Measurements from ENCODE around the gene BOD1L2. TPM values are rescaled to one million over a fixed set of nuclear protein-coding genes. Genes with fewer than 3 reads are reported as not detected.

Gene BOD1L2
- total and polyA plus RNA-seq, 2 donors (not counting 3 experiments of a cell fraction or from before 2014, with no cell fraction given): not detected

DNA sequence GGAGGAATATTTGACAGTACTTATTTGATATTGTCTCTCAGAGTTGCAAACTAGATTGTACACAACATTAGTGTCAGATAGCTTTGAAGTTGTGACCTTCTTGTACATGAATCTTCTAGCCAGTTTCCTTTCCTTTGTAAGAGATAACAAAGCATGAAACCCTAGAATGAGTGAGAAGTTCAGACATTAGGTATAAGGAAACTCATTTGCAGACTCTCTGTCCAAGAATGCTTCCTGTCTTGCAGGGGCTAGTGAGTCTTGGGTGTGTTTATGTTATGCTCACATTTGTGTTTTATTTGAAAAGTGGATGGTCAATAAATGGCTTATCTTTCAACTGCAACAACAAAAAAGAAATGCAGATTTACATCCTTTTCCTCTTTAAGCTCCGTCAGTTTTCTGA, 1.4 kb downstream of the BOD1L2 start:
- Histone ChIP-seq H3K27me3 (ENCODE audit: control insufficient read depth in 2 of 2, insufficient read depth in 2 of 2, low read length in 2 of 2) (no peaks in the 10 kb centered on the region), H3K79me2 (ENCODE audit: control insufficient read depth, insufficient read depth, low read length) (no peaks in the 10 kb centered on the region), H3K9me3 (replicated peaks; ENCODE audit: control insufficient read depth, insufficient read depth, low read length) (no peaks in the 10 kb centered on the region), H3K36me3 (ENCODE audit: control insufficient read depth in 2 of 2, extremely low read depth in 1 of 2, insufficient read depth in 2 of 2, low read length in 2 of 2) (no peaks in the 10 kb centered on the region), H3K9me1 (replicated peaks; ENCODE audit: control insufficient read depth, extremely low read depth, insufficient read depth, low read length) (no peaks in the 10 kb centered on the region), H3K27ac (ENCODE audit: insufficient read depth, low read depth, low read length) (no peak overlapping the region), H3K4me3 (replicated peaks in 1 of 3; ENCODE audit: insufficient read depth in 1 of 3, low read depth in 1 of 3, low read length in 3 of 3) (no peak overlapping the region), H4K20me1 (replicated peaks; ENCODE audit: control insufficient read depth, extremely low read depth, insufficient read depth, low read length) (no peaks in the 10 kb centered on the region), H2AFZ (ENCODE audit: low read depth, low read length) (no peak overlapping the region), H3K4me1 (ENCODE audit: control insufficient read depth, extremely low read depth, insufficient read depth, low read length) (no peaks in the 10 kb centered on the region), H3K9ac (replicated peaks; ENCODE audit: extremely low read depth, insufficient read depth, low read length) (no peak overlapping the region), H3K4me2 (ENCODE audit: insufficient read depth, low read length) (no peak overlapping the region)
- TF ChIP-seq CTCF (IDR thresholded peaks at IDR 0.05; ENCODE audit: extremely low read depth in 1 of 2, insufficient read depth in 1 of 2, low read depth in 1 of 2, low read length in 2 of 2) (no peak), JUN (IDR thresholded peaks at IDR 0.05; ENCODE audit: borderline replicate concordance, insufficient read depth, insufficient read length, low read depth) (no peak), MAX (IDR thresholded peaks at IDR 0.05; ENCODE audit: insufficient read depth, insufficient read length) (no peak), FOS (IDR thresholded peaks at IDR 0.05; ENCODE audit: borderline replicate concordance, insufficient read depth, low read length) (no peak), EZH2 (IDR thresholded peaks at IDR 0.05; ENCODE audit: borderline replicate concordance, low read depth, low read length, severe bottlenecking) (no peak), MYC (IDR thresholded peaks at IDR 0.05; ENCODE audit: low read depth, low read length) (no peak), GATA2 (IDR thresholded peaks at IDR 0.05; ENCODE audit: insufficient read depth, insufficient read length, low read depth, low read length) (no peak), POLR2A (IDR thresholded peaks at IDR 0.05; ENCODE audit: low read depth, low read length) (no peak), POLR2AphosphoS5 (IDR thresholded peaks at IDR 0.05; ENCODE audit: insufficient read depth, low read depth, low read length) (no peak)
- FAIRE-seq (no peak), DNase-seq (ENCODE audit: low read depth, low spot score) (no peak)
- intact Hi-C loops (cut with micrococcal nuclease): no loop called here
- ChIA-PET POLR2A (no interaction called here), CTCF (interaction anchor here (0.9 kb wide), 1 partner anchor 19 kb away, joined by 3 read pairs; no protein-coding TSS in a partner anchor)
- dilution Hi-C loops (cut with MboI; ENCODE audit: extremely low pct_ligation_motif_present, low sequenced_read_pairs): loop anchor here (25.0 kb wide), 1 partner anchor 139 kb away; no protein-coding TSS in a partner anchor
- BruUV-seq (replicated peaks): no TSS peak
